PFSK-1 (cell line): ENCODE data around the gene MMP23B.

ENCODE experiments used
- FOXP2 ChIP-seq: optimal IDR thresholded peaks from 2 replicates; pipeline ENCODE3; 2011; ENCODE audit warnings: borderline replicate concordance, control low read depth, inconsistent platforms; ENCODE audit not compliant: insufficient read depth; ENCODE audit errors: extremely low read length, extremely low read depth
- POLR2AphosphoS5 ChIP-seq: IDR thresholded peaks from 2 replicates; pipeline ENCODE4 v1.6.1; 2012; ENCODE audit warnings: low read depth, mild to moderate bottlenecking, control low read depth, low read length, moderate library complexity
- REST ChIP-seq, 2 experiments: IDR thresholded peaks; 2 replicates each; pipeline versions ENCODE4 v1.6.1 to v1.8.0; 2011 to 2012; ENCODE audit warnings: low read depth in 2 of 2, low read length in 2 of 2, control low read depth in 1 of 2, inconsistent platforms in 1 of 2, mild to moderate bottlenecking in 1 of 2, moderate library complexity in 1 of 2; ENCODE audit not compliant: insufficient read depth in 1 of 2
- SIN3A ChIP-seq: IDR thresholded peaks from 2 replicates; pipeline ENCODE4 v1.6.1; 2012; ENCODE audit warnings: mild to moderate bottlenecking, low read length, moderate library complexity, borderline replicate concordance; ENCODE audit not compliant: insufficient read depth
- TAF1 ChIP-seq: IDR thresholded peaks from 2 replicates; pipeline ENCODE4 v1.6.1; 2012; ENCODE audit warnings: low read length, control low read depth, borderline replicate concordance; ENCODE audit not compliant: insufficient read depth

The MMP23B gene

GRCh38 chr1:1620433-1621139, 11.4 kb upstream of the MMP23B start:
- TF ChIP-seq POLR2AphosphoS5 (no peak), SIN3A (no peak), TAF1 (no peak), REST (IDR thresholded peaks at IDR 0.05; ENCODE audit: insufficient read depth in 1 of 2, low read depth in 2 of 2, low read length in 2 of 2) (no peak), FOXP2 (no peak)

- no peak for TF ChIP-seq REST (IDR thresholded peaks at IDR 0.05; ENCODE audit: insufficient read depth in 1 of 2, low read depth in 2 of 2, low read length in 2 of 2)
- no peak for TF ChIP-seq POLR2AphosphoS5
- no peak for TF ChIP-seq SIN3A
- TF ChIP-seq FOXP2, result no peak
- no peak for TF ChIP-seq TAF1
Measured at GRCh38 chr1:1621173-1622009, 10.6 kb upstream of the MMP23B start.

- TF ChIP-seq REST (IDR thresholded peaks at IDR 0.05; ENCODE audit: insufficient read depth in 1 of 2, low read depth in 2 of 2, low read length in 2 of 2) (no peak), TAF1 (no peak), FOXP2 (no peak), SIN3A (no peak), POLR2AphosphoS5 (no peak)
Measured at GRCh38 chr1:1622010-1622787, 9.8 kb upstream of the MMP23B start.

- TF ChIP-seq SIN3A (no peak), REST (IDR thresholded peaks at IDR 0.05; ENCODE audit: insufficient read depth in 1 of 2, low read depth in 2 of 2, low read length in 2 of 2) (no peak), POLR2AphosphoS5 (no peak), FOXP2 (no peak), TAF1 (no peak)
Measured at GRCh38 chr1:1622788-1623094, 9.2 kb upstream of the MMP23B start.
